A673 (cell line): ENCODE measurements around the gene TBX4.

ENCODE experiments used
- EZH2 ChIP-seq: fragments of 200-600 bp; sonication (generic); IDR thresholded peaks from 2 replicates; pipeline ENCODE4 v1.6.1; 2017; ENCODE audit warnings: borderline replicate concordance, low read depth, mild to moderate bottlenecking, mixed read lengths, antibody characterized with exemption, low read length; ENCODE audit not compliant: poor library complexity, severe bottlenecking
- TF ChIP-seq, protein P1 (sequence below): fragments of 300-800, 200-600 bp; sonication (generic); conservative IDR thresholded peaks from 2 replicates; pipeline ENCODE4 v1.5.1; 2017; ENCODE audit warnings: low read depth, mild to moderate bottlenecking, antibody characterized with exemption, low read length, moderate library complexity, mixed read lengths

DNA sequence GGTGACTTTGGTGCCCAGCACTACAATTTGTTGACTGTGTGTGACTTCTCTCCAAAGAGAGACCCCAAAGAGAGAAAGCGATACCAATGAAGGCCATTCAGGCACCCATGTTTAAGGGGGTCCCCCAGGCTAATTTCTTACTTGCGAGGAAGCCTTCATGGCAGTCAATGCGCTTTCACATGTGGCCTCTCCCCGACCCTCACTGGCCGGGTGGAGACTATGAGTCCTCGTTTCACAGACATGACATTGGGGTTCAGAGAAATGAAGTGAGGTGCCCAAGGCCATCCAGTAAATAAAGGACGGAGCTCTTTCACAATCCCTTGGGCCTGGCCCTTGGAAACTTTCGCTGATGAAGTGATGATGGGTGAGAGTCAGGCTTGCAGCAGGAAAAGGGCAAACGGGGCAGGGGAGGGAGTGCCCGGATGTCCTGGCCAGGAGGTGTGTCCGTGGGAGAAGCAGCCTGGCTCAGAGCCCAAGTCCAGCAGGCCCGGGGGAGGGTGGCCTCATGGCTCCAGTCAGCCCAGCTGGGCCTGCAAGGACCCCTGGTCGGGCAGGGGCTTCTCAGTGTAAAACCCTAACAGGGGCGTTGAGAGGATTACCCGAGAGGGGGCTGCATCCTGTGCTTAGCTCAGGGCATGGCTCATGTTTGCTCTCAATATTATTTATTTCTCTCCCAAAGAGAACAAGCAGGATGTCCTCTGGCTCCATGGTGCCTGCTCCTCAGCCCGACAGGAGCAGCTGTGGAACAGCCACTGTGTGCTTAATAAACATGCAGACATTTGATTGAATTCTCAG lies 37.9 kb upstream of the TBX4 start:
- no peak for TF ChIP-seq EZH2
- TF ChIP-seq, protein P1, sequence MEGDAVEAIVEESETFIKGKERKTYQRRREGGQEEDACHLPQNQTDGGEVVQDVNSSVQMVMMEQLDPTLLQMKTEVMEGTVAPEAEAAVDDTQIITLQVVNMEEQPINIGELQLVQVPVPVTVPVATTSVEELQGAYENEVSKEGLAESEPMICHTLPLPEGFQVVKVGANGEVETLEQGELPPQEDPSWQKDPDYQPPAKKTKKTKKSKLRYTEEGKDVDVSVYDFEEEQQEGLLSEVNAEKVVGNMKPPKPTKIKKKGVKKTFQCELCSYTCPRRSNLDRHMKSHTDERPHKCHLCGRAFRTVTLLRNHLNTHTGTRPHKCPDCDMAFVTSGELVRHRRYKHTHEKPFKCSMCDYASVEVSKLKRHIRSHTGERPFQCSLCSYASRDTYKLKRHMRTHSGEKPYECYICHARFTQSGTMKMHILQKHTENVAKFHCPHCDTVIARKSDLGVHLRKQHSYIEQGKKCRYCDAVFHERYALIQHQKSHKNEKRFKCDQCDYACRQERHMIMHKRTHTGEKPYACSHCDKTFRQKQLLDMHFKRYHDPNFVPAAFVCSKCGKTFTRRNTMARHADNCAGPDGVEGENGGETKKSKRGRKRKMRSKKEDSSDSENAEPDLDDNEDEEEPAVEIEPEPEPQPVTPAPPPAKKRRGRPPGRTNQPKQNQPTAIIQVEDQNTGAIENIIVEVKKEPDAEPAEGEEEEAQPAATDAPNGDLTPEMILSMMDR = no peak
